NCI-H187 (cell line): Measurements from ENCODE around the gene NCOA1.
A peak's percentile ranks its signal among the peaks of the same experiment; 100 is the strongest.
"Not testable (repeated sequence)": the region's sequence is repeated elsewhere in the genome, so short reads cannot be mapped to it uniquely, and the experiment has no call there.

Source experiments
- DNase-seq, 2 experiments: peaks; one replicate each; lab custom pipeline; 2025; lab: John Stamatoyannopoulos, UW

Gene NCOA1

GRCh38 chr2:24490690-24491541 lies at the start of gene NCOA1:
Gene NCOA1, plus strand, starts transcription at chr2:24491254. Its CDS starts 167,424 bp downstream, at chr2:24658678.
- DNase-seq: peak; percentile 37 to 69

- no peak for DNase-seq
Observed at GRCh38 chr2:24448797-24449196, 42.3 kb upstream of the NCOA1 start.

DNA sequence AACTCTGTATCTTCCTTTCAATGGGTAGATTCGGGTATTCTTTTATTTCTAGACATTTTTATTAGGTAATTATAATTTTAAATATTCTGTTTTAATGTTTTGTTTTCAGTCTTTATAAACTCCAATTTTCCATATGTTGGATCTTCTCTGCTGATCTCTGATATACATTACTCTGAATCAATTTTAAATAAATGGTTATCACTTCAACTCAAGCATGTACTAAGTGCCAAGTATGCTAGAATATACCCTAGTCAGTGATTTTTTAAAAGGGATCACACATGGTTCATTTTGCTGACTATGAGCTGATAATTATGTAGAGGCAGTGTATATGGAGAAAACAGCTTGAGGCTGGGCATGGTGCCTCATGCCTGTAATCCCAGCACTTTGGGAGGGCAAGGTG lies 41.7 kb upstream of the NCOA1 start:
- DNase-seq: no peak

- DNase-seq: no peak
Observed at GRCh38 chr2:24451805-24452501, 39.1 kb upstream of the NCOA1 start.

DNA sequence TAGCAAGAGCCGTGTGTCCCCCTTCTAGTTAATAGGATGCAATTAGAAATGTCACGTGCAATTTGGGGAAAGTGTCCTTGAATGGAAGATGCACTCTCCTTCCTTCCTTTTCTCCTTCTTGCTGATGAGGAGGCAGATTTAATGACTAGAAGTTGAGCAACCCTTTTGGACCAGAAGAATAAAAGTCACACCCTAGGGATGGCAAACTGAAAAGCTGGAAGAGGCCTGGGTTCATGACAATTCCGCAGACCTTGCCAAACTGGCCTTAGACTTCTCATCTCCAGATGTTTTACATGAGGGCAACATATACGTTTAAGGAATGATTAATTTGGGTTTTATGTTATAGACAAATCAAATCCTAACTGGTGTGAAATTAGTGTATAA lies 38.6 kb upstream of the NCOA1 start:
- no peak for DNase-seq

DNA sequence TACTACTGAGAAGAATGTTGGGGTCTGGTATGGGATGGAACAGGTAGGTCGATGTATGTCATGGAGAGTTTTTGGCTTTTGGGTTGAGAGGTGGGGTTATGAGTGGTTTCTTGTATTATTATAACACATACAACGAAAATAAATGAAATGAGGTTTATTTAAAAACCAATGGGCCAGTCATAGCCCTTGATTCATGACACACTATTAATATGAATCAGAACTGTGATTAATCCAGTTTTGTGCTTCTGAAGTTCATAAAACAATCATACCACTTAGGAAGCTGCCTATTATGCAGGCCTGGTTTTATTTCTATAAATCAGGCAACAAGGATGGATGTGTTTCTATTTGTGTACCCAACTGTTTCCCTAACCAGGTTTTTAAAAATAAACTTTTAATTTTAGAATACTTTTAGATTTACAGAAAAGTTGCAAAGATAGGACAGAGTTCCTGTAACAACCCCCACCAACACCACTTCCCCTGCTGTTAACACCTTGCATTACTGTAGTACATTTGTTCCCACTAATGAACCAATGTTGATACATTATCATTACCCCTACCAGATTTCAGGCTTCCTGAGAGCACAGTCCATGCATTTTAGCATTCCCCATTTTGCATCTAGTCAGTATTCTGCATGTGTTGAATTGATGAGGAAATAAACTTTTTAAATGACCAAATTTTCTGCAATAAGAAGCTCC lies 37.5 kb upstream of the NCOA1 start:
- DNase-seq: no peak

- DNase-seq: no peak
Observed at GRCh38 chr2:24454294-24454693, 36.8 kb upstream of the NCOA1 start.

DNA sequence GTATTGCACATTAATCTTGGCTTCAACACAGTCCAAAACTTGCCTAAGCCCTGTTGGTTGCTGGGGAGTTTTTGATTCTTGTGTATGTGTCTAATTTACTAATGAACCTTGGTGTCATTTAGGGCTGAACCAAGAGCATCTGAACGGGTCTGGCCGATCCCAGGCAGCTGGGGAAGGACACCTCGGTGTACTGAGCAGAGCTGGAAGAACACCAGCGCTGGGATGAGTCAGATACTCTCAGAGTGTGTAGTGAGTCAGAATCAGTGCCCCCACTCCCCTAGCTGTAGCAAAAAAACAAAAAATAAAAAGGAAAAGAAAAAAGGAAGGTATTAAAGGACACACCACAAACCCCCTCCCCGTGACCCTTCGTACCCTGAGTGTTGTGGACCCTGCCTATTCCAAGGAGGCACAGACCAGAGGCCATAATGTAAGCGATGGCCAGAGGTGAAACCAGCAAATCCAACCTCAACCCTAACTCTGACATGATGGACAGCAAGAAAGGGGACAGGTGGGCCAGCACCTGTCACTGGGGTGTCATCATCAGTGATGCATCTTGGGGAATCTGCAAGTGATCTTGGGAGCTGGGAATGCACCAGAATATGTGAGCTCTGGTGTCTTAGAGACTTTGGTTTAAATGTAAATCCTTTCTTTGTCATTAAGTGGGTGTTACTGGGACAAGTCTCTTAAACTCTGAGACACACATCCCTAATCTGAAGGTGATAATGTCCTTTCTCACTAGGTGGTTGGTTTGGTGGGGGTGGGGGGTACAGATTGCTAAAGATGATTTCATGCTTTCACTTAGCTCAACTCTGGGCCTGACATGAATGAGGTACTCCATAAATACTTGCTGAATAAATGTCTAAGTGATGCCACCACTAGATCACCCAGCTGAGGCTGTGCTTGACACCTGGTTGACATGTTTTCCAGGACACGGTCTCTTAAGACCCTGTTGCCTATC lies 34.2 kb upstream of the NCOA1 start:
- DNase-seq: no peak

DNA sequence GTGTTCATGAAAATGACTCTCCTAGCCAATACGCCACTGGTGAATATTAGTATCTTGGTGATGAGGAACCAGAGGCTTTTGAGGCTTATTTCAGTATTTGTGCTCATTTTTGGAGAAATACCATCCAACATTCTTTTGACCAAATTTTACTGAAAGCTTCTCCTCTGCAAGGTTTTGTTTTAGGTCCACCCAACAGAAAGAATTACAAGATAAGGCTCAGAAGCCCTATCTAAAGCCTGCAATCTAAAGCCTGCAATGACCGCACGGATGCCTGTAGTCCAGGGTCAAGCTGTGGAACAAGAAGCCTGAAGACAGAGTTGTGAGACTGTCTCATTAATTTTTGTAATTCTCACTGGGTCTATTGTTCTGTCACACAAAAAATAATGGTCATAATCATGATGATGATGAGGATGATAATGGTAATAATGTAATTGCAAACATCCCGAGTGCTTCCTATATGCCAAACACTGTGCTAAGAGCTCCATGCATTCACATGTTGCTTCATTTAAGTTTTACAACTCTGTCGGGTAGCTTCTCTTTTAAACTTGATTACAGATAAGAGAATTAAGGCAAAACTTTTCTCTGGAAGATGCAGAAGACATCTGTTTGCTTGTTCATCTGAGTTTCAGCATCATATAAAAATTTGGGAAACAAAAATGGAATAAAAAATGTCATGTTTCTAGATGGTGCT lies 33.2 kb upstream of the NCOA1 start:
- no peak for DNase-seq

DNA sequence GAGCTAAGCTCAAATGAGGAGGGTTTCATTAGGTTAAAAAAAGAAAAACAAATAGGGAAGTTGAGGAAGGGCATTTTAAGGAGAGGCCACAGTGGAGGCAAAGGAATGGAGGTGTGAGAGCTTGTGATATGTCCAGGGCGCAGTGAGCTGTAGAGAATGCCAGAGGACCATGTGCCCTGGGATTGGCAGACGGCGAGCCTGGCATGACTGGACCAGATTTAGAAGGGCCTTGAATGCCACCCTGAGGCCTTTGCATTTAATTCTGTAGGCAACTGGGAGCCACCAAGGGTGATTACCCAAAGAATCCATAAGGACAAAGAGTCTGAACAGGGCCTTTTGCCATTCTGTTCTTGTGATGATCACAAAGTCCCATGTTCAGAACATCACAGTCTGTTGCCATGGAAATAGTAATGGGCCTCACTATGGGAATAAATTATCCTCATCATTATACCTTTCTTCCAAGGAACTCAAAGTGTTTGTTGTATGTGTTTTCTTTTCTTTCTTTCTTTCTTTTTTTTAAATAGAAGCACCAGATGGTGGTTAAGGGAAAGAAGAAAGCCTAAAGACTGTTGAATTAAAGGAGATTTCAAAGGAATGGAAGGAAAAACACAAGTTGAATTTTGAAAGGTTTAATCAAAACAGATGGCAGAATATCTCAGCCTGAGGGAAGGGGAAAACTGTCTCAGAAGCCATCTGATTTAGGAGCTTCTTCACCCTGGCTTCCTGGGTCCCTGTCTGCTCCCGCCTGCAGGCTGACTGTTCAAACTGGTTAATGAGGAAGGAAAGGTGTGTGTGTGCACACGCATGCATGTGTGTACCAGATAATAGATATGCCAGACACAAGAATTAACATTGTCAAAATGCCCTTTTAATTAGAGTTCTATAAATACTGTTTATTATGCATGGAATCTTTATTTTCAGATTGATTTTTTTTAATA lies 31.6 kb upstream of the NCOA1 start:
- DNase-seq: no peak

GRCh38 chr2:24461685-24462084 lies 29.4 kb upstream of the NCOA1 start:
- no peak for DNase-seq

- no peak for DNase-seq
Observed at GRCh38 chr2:24463271-24463670, 27.8 kb upstream of the NCOA1 start.

DNA sequence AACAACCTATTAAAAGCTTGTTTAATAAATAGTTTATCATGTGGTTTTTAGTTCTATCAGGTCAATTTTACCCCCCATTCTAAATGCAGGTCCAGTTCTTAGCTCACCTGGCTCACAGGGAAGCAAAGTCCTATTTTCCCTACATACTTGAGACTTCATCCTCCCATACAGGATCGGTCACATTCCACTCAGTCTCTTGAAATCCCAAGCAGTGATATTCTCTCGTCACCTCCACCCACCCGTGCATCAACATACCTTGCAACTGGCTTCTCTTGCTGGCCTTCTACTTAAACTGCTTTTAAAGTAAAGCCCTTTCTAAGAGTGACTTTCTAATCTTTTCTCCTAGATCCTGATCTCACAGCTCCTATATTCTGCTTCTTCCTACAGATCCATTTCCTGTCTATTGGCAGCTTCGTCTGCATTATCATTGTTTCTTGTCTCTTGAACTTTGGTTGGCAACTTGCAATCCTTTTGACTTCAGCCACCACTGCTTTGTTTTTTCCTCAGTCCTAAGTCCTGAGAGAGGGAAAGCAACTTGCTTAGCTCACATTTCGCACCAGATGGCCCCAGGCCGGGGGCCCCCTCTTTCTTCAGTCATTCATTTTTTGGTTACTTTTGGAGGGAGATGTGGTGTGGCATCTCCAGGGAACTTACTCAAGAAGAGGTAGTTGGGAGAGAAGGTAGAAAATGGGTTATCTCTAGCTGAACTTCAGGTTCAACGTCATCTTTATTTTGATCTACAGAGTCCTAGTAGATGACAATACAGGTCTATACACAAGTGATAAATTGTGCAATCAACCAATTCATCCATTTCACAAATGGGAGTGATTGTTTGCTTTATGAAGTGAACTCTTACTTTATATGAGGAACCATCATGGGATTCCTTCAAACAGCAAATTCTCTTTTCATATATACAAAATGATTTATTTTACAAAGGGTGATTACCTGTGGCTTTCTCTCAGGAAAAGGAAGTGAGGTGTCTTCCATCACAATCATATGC lies 23.9 kb upstream of the NCOA1 start:
- DNase-seq: no peak

DNA sequence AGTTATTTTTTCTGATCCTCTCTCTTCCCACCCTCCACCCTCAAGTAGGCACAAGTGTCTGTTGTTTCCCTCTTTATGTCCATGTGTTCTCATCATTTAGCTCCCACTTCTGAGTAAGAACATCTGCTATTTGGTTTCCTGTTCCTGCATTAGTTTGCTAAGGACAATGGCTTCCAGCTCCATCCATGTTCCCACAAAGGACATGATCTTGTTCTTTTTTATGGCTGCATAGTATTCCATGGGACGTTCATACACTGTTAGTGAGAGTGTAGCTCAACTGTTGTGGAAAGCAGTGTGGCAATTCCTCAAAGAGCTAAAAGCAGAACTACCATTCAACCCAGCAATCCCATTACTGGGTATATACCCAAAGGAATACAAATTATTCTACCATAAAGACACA lies 22.6 kb upstream of the NCOA1 start:
- DNase-seq: not testable (repeated sequence)

GRCh38 chr2:24469148-24469650 lies 21.9 kb upstream of the NCOA1 start:
- no peak for DNase-seq

- DNase-seq: no peak
Observed at GRCh38 chr2:24471662-24472061, 19.4 kb upstream of the NCOA1 start.

GRCh38 chr2:24472416-24472815 lies 18.6 kb upstream of the NCOA1 start:
- no peak for DNase-seq

DNA sequence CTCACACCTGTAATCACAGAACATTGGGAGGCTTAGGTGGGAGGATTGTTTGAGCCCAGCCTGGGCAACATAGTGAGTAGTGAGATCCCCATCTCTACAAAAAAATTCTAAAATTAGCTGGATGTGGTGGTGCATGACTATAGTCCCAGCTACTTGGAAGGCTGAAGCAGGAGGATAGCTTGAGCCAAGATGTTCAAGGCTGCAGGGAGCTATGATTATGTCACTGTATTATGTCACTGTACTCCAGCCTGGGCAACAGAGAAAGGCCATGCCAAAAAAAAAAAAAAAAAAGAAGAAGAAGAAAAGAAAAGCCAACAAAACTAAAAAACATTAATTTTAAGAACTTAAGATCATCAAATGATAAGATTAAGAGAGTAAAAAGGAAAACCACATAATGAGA lies 17.4 kb upstream of the NCOA1 start:
- no peak for DNase-seq
